Liver (tissue), 9 donors: ENCODE measurements around the gene SRRM3. TPM values are rescaled to one million over a fixed set of nuclear protein-coding genes. Genes with fewer than 3 reads are reported as not detected.

Experiments used
- DNase-seq: peaks from one replicate; pipeline ENCODE4 v3.0.0-alpha.2; 2017; ENCODE audit warnings: low spot score
- H3K27ac ChIP-seq, 2 donors: one replicate each; pipeline ENCODE4 v1.7.0; 2013; ENCODE audit warnings: inconsistent platforms in 2 of 2, low read length in 2 of 2, control low read depth in 1 of 2, low read depth in 1 of 2, mild to moderate bottlenecking in 1 of 2
- H3K27me3 ChIP-seq, 4 donors: one replicate each; pipeline versions ENCODE4 v1.6.1 to v1.7.0; 2013; ENCODE audit warnings: low read length in 3 of 4, inconsistent platforms in 1 of 4, mild to moderate bottlenecking in 1 of 4, moderate library complexity in 1 of 4; ENCODE audit not compliant: control insufficient read depth in 4 of 4, insufficient read depth in 4 of 4
- H3K36me3 ChIP-seq, 4 donors: one replicate each; pipeline versions ENCODE4 v1.6.1 to v1.7.0; 2013; ENCODE audit warnings: low read length in 3 of 4, mild to moderate bottlenecking in 3 of 4, low read depth in 1 of 4, moderate library complexity in 1 of 4; ENCODE audit not compliant: control insufficient read depth in 4 of 4, insufficient read depth in 3 of 4
- H3K4me1 ChIP-seq, 4 donors: one replicate each; pipeline versions ENCODE4 v1.6.1 to v1.7.0; 2013; ENCODE audit warnings: low read length in 3 of 4, mild to moderate bottlenecking in 3 of 4, moderate library complexity in 1 of 4; ENCODE audit not compliant: control insufficient read depth in 4 of 4, insufficient read depth in 4 of 4
- H3K4me3 ChIP-seq, 3 donors: one replicate each; pipeline versions ENCODE4 v1.6.1 to v1.7.0; 2013; ENCODE audit warnings: low read length in 3 of 3, control low read depth in 1 of 3, low read depth in 1 of 3, mild to moderate bottlenecking in 1 of 3
- H3K9ac ChIP-seq, 2 donors: one replicate each; pipeline ENCODE4 v1.7.0; 2013; ENCODE audit warnings: low read length in 2 of 2, mild to moderate bottlenecking in 2 of 2, moderate library complexity in 2 of 2, control low read depth in 1 of 2, low read depth in 1 of 2
- H3K9me3 ChIP-seq, 4 donors: one replicate each; pipeline versions ENCODE4 v1.6.1 to v1.7.0; 2013; ENCODE audit warnings: low read length in 3 of 4; ENCODE audit not compliant: control insufficient read depth in 4 of 4
- EGR1 ChIP-seq, 2 donors: IDR thresholded peaks; 2 replicates each; pipeline ENCODE4 v1.6.1; 2016 to 2018; ENCODE audit warnings: antibody characterized with exemption in 2 of 2, low read depth in 2 of 2
- FOXA1 ChIP-seq: IDR thresholded peaks from 2 replicates; pipeline ENCODE4 v1.6.1; 2016; ENCODE audit warnings: antibody characterized with exemption
- GABPA ChIP-seq, 2 donors: IDR thresholded peaks in 1 of 2; conservative IDR thresholded peaks in 1 of 2; 2 replicates each; pipeline ENCODE4 v1.6.1; 2016; ENCODE audit warnings: antibody characterized with exemption in 2 of 2, mild to moderate bottlenecking in 1 of 2, moderate library complexity in 1 of 2
- HNF4A ChIP-seq, 2 donors: conservative IDR thresholded peaks; 2 replicates each; pipeline ENCODE4 v1.6.1; 2016; ENCODE audit warnings: antibody characterized with exemption in 2 of 2, mild to moderate bottlenecking in 2 of 2
- HNF4G ChIP-seq: IDR thresholded peaks from 2 replicates; pipeline ENCODE4 v1.6.1; 2016; ENCODE audit warnings: antibody characterized with exemption
- JUND ChIP-seq, 2 donors: IDR thresholded peaks; 2 replicates each; pipeline ENCODE4 v1.6.1; 2016; ENCODE audit warnings: antibody characterized with exemption in 2 of 2
- NR2F2 ChIP-seq: IDR thresholded peaks from 2 replicates; pipeline ENCODE4 v1.6.1; 2016; ENCODE audit warnings: antibody characterized with exemption
- RAD21 ChIP-seq, 2 donors: IDR thresholded peaks; 2 replicates each; pipeline ENCODE4 v1.6.1; 2016; ENCODE audit warnings: antibody characterized with exemption in 2 of 2, mild to moderate bottlenecking in 2 of 2
- RXRA ChIP-seq, 2 donors: IDR thresholded peaks; 2 replicates each; pipeline ENCODE4 v1.6.1; 2017 to 2018; ENCODE audit warnings: antibody characterized with exemption in 2 of 2, mild to moderate bottlenecking in 1 of 2
- SP1 ChIP-seq: IDR thresholded peaks from 2 replicates; pipeline ENCODE4 v1.6.1; 2018; ENCODE audit warnings: antibody characterized with exemption, mild to moderate bottlenecking
- WGBS: extraction: QIAGEN DNeasy Blood & Tissue Kit; methylation state at CpG from one replicate; pipeline ENCODE4 v1.1.7; 2013; 5-methylcytosine and 5-hydroxymethylcytosine counted together
- polyA plus RNA-seq, 2 donors: library from polyadenylated mRNA; stranded (reverse) in 1 of 2; unstranded in 1 of 2; fragments of 200-250 nt in 1 of 2; fragments of >200 nt in 1 of 2; fragmentation: Nextera tagmentation in 1 of 2; extraction: Ambion mirVana in 1 of 2; gene quantifications; one replicate each; pipeline versions ENCODE4 v1.2.1 to v1.2.3, GENCODE V29; 2013 to 2015
- total RNA-seq, 2 donors: library from RNA; depleted of rRNA; stranded (reverse); fragments of >200 nt; gene quantifications; one replicate each; pipeline ENCODE4 v1.2.3, GENCODE V29; 2014
- TF ChIP-seq, protein P1 (sequence below): fragments of 150-350 bp; IDR thresholded peaks from 2 replicates; pipeline ENCODE4 v1.5.1; 2017; ENCODE audit warnings: improper control_type of control experiment, low read depth, low read length; ENCODE audit not compliant: missing input control
- TF ChIP-seq, protein P2 (sequence below): IDR thresholded peaks from 2 replicates; pipeline ENCODE4 v1.6.1; 2016; ENCODE audit warnings: antibody characterized with exemption, mild to moderate bottlenecking
- TF ChIP-seq, protein P3 (sequence below): IDR thresholded peaks from 2 replicates; pipeline ENCODE4 v1.6.1; 2016; ENCODE audit warnings: antibody characterized with exemption
- TF ChIP-seq, protein P4 (sequence below): IDR thresholded peaks from 2 replicates; pipeline ENCODE4 v1.6.1; 2016; ENCODE audit warnings: antibody characterized with exemption
- TF ChIP-seq, protein P5 (sequence below): IDR thresholded peaks from 2 replicates; pipeline ENCODE4 v1.6.1; 2016; ENCODE audit warnings: antibody characterized with exemption
- donor health status: healthy.
- donor health status: healthy.
- donor health status: healthy.
- donor health status: healthy.
- donor health status: healthy.

Gene SRRM3
- total and polyA plus RNA-seq, 4 donors: 0.08 to 0.16 TPM; not detected in 2

DNA sequence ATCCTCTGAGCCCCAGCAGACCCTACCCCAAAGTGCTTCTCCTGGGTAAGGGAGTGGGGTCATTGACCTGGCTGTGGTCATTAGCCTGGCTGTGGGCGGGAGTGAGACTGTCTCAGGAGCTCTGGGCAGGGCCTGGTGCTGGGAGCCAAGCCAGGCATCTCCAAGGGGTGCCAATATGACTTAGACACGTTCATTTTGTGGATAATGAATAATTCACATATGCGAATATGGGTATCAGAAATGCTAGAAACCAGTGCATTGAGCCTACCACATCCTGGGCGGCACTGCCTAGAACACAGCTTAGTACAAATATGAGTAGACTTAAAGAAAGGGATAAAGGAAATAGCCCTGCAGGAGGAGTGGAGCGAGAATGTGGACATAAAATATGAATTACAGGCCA lies 14.4 kb upstream of the SRRM3 start:
- Histone ChIP-seq H3K36me3 (no peaks in the 10 kb centered on the region), H3K4me1 (no peaks in the 10 kb centered on the region), H3K4me3 (no peak overlapping the region), H3K9me3 (peaks cover 0 to 4% (median 0%) of the 10 kb centered on the region in 4 donors), H3K27ac (no peak overlapping the region), H3K9ac (no peak overlapping the region), H3K27me3 (no peaks in the 10 kb centered on the region)
- WGBS: 69% methylated on average over 5 of the region's 5 CpGs
- no peak for TF ChIP-seq SP1
- no peak for TF ChIP-seq HNF4G
- TF ChIP-seq RXRA (IDR thresholded peaks at IDR 0.05): no peak
- no peak for TF ChIP-seq GABPA (IDR thresholded peaks at IDR 0.05 in 1 of 2, conservative IDR thresholded peaks at IDR 0.05 in 1 of 2)
- no peak for TF ChIP-seq EGR1 (IDR thresholded peaks at IDR 0.05; ENCODE audit: low read depth in 2 of 2)
- TF ChIP-seq, protein P1, sequence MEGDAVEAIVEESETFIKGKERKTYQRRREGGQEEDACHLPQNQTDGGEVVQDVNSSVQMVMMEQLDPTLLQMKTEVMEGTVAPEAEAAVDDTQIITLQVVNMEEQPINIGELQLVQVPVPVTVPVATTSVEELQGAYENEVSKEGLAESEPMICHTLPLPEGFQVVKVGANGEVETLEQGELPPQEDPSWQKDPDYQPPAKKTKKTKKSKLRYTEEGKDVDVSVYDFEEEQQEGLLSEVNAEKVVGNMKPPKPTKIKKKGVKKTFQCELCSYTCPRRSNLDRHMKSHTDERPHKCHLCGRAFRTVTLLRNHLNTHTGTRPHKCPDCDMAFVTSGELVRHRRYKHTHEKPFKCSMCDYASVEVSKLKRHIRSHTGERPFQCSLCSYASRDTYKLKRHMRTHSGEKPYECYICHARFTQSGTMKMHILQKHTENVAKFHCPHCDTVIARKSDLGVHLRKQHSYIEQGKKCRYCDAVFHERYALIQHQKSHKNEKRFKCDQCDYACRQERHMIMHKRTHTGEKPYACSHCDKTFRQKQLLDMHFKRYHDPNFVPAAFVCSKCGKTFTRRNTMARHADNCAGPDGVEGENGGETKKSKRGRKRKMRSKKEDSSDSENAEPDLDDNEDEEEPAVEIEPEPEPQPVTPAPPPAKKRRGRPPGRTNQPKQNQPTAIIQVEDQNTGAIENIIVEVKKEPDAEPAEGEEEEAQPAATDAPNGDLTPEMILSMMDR: no peak
- no peak for TF ChIP-seq JUND (IDR thresholded peaks at IDR 0.05)
- TF ChIP-seq RAD21 (IDR thresholded peaks at IDR 0.05): no peak
- no peak for TF ChIP-seq HNF4A (conservative IDR thresholded peaks at IDR 0.05)
- TF ChIP-seq, protein P2, sequence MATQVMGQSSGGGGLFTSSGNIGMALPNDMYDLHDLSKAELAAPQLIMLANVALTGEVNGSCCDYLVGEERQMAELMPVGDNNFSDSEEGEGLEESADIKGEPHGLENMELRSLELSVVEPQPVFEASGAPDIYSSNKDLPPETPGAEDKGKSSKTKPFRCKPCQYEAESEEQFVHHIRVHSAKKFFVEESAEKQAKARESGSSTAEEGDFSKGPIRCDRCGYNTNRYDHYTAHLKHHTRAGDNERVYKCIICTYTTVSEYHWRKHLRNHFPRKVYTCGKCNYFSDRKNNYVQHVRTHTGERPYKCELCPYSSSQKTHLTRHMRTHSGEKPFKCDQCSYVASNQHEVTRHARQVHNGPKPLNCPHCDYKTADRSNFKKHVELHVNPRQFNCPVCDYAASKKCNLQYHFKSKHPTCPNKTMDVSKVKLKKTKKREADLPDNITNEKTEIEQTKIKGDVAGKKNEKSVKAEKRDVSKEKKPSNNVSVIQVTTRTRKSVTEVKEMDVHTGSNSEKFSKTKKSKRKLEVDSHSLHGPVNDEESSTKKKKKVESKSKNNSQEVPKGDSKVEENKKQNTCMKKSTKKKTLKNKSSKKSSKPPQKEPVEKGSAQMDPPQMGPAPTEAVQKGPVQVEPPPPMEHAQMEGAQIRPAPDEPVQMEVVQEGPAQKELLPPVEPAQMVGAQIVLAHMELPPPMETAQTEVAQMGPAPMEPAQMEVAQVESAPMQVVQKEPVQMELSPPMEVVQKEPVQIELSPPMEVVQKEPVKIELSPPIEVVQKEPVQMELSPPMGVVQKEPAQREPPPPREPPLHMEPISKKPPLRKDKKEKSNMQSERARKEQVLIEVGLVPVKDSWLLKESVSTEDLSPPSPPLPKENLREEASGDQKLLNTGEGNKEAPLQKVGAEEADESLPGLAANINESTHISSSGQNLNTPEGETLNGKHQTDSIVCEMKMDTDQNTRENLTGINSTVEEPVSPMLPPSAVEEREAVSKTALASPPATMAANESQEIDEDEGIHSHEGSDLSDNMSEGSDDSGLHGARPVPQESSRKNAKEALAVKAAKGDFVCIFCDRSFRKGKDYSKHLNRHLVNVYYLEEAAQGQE: no peak
- no peak for TF ChIP-seq NR2F2
- TF ChIP-seq, protein P3, sequence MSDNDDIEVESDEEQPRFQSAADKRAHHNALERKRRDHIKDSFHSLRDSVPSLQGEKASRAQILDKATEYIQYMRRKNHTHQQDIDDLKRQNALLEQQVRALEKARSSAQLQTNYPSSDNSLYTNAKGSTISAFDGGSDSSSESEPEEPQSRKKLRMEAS: no peak
- TF ChIP-seq, protein P4, sequence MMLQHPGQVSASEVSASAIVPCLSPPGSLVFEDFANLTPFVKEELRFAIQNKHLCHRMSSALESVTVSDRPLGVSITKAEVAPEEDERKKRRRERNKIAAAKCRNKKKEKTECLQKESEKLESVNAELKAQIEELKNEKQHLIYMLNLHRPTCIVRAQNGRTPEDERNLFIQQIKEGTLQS: no peak
- DNase-seq: no peak

DNA sequence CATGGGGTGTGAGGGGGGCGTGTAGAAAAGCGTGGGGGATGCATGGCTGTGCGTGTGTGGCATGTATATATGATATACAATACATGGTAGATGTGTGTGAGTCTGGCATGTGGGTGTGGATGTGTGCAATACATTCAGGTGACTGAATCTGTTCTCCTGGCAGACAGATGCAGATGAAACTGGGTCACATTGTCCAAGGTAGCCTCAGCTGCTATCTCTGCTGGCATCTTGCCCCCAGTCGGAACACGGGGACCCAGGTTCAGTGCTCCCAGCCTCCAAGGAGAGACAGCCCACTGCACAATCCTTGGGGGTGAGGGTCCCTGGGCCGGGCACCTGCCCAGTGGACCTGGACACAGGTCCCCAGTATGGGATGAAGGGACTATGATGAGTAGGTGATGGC lies 12.4 kb upstream of the SRRM3 start:
- Histone ChIP-seq H3K4me1 (no peaks in the 10 kb centered on the region), H3K9ac (no peak overlapping the region), H3K4me3 (no peak overlapping the region), H3K9me3 (peaks cover 0 to 4% (median 0%) of the 10 kb centered on the region in 4 donors), H3K27me3 (peaks cover 0 to 2% (median 0%) of the 10 kb centered on the region in 4 donors), H3K36me3 (no peaks in the 10 kb centered on the region), H3K27ac (no peak overlapping the region)
- DNase-seq: no peak
- 72% methylated on average over 6 of the region's 6 CpGs for WGBS
- TF ChIP-seq JUND (IDR thresholded peaks at IDR 0.05) (no peak), SP1 (no peak), FOXA1 (no peak), RAD21 (IDR thresholded peaks at IDR 0.05) (no peak), HNF4G (no peak)
- TF ChIP-seq, protein P5, sequence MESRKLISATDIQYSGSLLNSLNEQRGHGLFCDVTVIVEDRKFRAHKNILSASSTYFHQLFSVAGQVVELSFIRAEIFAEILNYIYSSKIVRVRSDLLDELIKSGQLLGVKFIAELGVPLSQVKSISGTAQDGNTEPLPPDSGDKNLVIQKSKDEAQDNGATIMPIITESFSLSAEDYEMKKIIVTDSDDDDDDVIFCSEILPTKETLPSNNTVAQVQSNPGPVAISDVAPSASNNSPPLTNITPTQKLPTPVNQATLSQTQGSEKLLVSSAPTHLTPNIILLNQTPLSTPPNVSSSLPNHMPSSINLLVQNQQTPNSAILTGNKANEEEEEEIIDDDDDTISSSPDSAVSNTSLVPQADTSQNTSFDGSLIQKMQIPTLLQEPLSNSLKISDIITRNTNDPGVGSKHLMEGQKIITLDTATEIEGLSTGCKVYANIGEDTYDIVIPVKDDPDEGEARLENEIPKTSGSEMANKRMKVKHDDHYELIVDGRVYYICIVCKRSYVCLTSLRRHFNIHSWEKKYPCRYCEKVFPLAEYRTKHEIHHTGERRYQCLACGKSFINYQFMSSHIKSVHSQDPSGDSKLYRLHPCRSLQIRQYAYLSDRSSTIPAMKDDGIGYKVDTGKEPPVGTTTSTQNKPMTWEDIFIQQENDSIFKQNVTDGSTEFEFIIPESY: no peak
- TF ChIP-seq, protein P2: no peak
- TF ChIP-seq, protein P1: no peak
